Type B pancreatic cell (in vitro differentiated cells): Measurements from ENCODE around the gene C16orf89. TPM values are rescaled to one million over a fixed set of nuclear protein-coding genes. Genes with fewer than 3 reads are reported as not detected.

Experiments used
- DNase-seq: peaks from one replicate; pipeline ENCODE4 v3.0.0; 2021; ENCODE audit warnings: mixed read lengths; ENCODE audit not compliant: unreplicated experiment; ENCODE audit errors: extremely low spot score
- H3K27ac Mint-ChIP-seq: 2 replicates; pipeline ENCODE4 v1.8.0; 2021; ENCODE audit warnings: mild to moderate bottlenecking, mixed read lengths
- H3K27me3 Mint-ChIP-seq: 2 replicates; pipeline ENCODE4 v1.8.0; 2021; ENCODE audit warnings: mixed read lengths
- H3K36me3 Mint-ChIP-seq: 2 replicates; pipeline ENCODE4 v1.8.0; 2021; ENCODE audit warnings: mixed read lengths
- H3K4me1 Mint-ChIP-seq: one replicate; pipeline ENCODE4 v1.8.0; 2021; ENCODE audit warnings: mixed read lengths; ENCODE audit not compliant: unreplicated experiment
- H3K4me3 Mint-ChIP-seq: 2 replicates; pipeline ENCODE4 v1.8.0; 2021; ENCODE audit warnings: mild to moderate bottlenecking, mixed read lengths
- H3K9me3 Mint-ChIP-seq: 2 replicates; pipeline ENCODE4 v1.8.0; 2021; ENCODE audit warnings: mixed read lengths
- total RNA-seq: library from RNA; stranded (reverse); gene quantifications from 2 replicates; pipeline ENCODE4 v1.2.1, GENCODE V29; 2021; ENCODE audit warnings: low replicate concordance
- TF ChIP-seq, protein P1 (sequence below): fragments of 200-600 bp; sonication (generic); conservative IDR thresholded peaks from 2 replicates; pipeline ENCODE4 v1.5.0; 2021; ENCODE audit warnings: antibody characterized with exemption, mild to moderate bottlenecking

C16orf89 gene
- total RNA-seq, 1 donor from 2014 or later: 0.75 TPM

DNA sequence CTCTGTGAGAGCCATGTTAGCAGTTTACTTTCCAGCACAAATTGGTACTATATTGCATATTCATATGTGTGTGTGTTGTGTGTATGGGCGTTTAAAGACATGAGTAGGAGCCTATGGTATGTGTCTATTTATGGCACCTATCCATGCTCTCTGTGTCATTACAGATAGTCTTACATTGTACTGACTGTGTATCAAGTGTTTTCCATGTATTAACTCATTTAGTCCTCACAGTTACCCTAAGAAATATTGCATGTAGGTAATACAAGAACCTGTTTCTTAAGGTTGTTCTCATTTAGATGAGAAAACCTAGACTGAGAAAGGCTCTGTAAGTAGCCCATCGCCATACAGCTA, 7.5 kb upstream of the C16orf89 start:
- H3K4me1 Mint-ChIP-seq: peaks cover 9% of the 10 kb centered on the region
- H3K27me3 Mint-ChIP-seq: no peaks in the 10 kb centered on the region
- H3K9me3 Mint-ChIP-seq: no peaks in the 10 kb centered on the region
- peak overlapping the region; percentile 96 for H3K4me3 Mint-ChIP-seq
- H3K36me3 Mint-ChIP-seq: peaks cover 4% of the 10 kb centered on the region
- no peak for DNase-seq
- TF ChIP-seq, protein P1, sequence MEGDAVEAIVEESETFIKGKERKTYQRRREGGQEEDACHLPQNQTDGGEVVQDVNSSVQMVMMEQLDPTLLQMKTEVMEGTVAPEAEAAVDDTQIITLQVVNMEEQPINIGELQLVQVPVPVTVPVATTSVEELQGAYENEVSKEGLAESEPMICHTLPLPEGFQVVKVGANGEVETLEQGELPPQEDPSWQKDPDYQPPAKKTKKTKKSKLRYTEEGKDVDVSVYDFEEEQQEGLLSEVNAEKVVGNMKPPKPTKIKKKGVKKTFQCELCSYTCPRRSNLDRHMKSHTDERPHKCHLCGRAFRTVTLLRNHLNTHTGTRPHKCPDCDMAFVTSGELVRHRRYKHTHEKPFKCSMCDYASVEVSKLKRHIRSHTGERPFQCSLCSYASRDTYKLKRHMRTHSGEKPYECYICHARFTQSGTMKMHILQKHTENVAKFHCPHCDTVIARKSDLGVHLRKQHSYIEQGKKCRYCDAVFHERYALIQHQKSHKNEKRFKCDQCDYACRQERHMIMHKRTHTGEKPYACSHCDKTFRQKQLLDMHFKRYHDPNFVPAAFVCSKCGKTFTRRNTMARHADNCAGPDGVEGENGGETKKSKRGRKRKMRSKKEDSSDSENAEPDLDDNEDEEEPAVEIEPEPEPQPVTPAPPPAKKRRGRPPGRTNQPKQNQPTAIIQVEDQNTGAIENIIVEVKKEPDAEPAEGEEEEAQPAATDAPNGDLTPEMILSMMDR: no peak
- no peak overlapping the region for H3K27ac Mint-ChIP-seq

DNA sequence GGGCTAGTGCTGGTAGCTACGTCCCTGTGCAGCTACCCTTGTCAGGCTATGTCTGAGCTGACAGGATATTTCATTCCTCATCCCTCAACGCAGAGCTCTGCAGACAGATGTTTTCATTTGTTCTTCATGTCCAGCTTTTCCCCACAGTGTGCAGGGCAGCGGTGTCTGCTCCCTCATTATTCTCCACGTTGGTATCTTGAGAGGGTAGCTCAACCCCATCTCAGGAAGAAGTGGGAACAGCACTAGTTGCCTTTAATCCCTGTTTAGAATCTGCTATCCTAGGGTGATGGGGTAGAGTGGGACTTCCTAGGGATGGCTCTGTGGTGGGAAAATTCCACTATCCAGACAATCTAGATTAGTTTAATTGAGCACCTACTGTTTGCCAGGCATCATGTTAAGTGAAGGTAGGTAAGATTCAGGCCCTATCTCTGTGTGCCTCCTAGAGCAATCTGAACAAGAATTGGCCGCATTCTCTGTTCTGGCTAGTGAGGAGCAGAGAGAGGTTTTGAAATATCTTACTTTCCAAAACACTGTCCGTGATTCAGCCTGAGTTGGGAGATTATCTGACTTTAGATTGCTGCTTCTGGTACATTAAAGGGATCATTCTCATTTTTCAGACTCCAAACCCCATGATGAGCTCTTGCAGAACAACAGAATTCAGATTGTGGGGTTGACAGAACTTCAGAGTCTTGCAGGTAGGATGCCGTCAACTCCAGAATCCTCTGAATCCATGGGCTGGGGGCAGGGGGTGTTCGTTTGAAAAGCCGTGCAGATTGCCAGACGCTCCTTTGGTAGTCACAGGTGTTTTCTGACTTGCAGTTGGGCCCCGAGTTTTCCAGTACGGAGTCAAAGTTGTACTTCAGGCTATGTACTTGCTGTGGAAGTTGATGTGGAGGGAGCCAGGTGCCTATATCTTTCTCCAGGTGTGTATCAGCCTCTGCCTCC, 6.8 kb upstream of the C16orf89 start:
- no peak for DNase-seq
- peak overlapping the region; percentile 88 for H3K27ac Mint-ChIP-seq
- peaks cover 4% of the 10 kb centered on the region for H3K36me3 Mint-ChIP-seq
- H3K27me3 Mint-ChIP-seq: peaks cover 5% of the 10 kb centered on the region
- TF ChIP-seq, protein P1: no peak
- peak overlapping the region; percentile 96 for H3K4me3 Mint-ChIP-seq
- H3K4me1 Mint-ChIP-seq: peaks cover 9% of the 10 kb centered on the region
- H3K9me3 Mint-ChIP-seq: no peaks in the 10 kb centered on the region

DNA sequence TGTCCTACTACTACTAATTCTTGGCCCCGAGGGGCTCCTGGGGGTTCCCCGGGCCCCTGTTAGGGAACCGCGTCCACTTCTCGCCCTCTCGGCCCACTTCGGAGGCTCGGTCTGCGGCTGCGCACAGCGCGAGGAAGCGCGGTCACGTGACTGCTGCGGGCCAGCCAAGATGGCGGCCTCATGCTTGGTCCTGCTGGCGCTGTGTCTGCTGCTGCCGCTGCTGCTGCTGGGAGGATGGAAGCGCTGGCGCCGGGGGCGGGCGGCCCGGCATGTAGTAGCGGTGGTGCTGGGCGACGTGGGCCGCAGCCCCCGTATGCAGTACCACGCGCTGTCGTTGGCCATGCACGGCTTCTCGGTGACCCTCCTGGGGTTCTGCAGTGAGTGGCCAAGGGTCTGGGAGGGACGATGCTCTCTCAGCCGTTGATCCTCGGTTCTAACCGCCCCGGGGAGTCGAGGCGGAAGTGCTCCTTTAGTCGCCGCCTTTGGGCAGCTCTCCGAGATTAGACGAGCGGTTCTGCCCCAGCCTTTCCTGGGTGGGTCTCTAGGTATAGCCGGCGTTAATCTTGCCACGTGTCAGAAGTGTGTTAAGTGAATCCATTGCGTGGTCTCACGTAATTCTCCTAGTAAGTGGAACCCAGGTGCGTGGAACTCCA, 6.1 kb upstream of the C16orf89 start, which contains the start of gene ALG1:
ALG1 (plus strand) TSS at position 163 of the 653 bp plus-strand sequence; CDS start at position 170, 7 bp downstream.
- Mint-ChIP-seq H3K4me3 (peak within 1 kb of the TSS; percentile 96), H3K27ac (peak within 1 kb of the TSS; percentile 88), H3K36me3 (peaks cover 4% of the 10 kb centered on the region), H3K27me3 (peaks cover 12% of the 10 kb centered on the region), H3K4me1 (peaks cover 9% of the 10 kb centered on the region), H3K9me3 (no peaks in the 10 kb centered on the region)
- TF ChIP-seq, protein P1: no peak
- peak; percentile 92 for DNase-seq

DNA sequence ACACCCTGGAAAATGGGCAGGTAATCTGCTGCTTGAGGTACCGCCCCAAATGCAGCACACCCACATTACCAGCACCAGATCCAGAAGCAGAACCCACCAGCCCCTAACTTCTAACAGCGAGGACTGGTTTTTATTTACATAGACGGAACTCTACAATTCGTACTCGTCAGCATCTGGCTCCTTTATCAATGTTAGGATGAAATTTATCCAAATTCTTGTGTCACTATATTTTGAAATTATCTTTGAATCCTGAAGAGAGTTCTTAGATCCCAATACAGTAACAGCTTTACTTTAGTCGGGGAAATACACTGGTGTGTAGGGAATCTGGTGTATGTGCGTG, 5.6 kb upstream of the C16orf89 start:
- Mint-ChIP-seq H3K27me3 (peaks cover 12% of the 10 kb centered on the region), H3K27ac (peak overlapping the region; percentile 88), H3K4me1 (peaks cover 9% of the 10 kb centered on the region), H3K9me3 (no peaks in the 10 kb centered on the region), H3K36me3 (peaks cover 4% of the 10 kb centered on the region), H3K4me3 (peak overlapping the region; percentile 96)
- DNase-seq: no peak
- TF ChIP-seq, protein P1: no peak

DNA sequence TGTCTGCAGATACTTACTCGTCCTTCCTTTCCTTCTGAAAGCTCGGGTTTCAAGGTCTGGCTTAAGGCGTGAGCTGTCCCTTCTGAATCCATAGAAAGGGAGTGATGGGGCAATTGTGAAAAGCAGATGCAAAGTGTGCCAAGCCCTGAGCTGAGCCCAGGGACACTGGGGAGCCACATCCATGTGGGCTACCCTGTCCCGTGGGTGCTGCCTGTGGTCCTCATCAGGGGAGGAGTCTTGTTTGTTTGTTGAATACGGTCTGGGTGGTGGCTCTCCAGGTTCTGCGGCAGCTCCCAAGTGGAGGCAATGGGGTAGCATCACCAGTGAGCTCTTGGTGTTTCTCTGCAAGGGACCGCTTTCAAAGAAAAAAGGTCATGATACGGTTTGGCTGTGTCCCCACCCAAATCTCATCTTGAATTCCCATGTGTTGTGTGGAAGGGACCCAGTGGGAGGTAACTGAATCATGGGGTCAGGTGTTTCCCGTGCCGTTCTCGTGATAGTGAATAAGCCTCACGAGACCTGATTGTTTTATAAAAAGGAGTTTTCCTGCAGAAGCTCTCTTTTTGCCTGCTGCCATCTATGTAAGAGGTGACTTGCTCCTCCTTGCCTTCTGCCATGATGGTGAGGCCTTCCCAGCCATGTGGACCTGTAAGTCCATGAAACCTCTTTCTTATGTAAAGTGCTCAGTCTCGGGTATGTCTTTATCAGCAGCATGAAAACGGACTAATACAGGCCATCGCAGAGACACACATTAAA, 4.9 kb upstream of the C16orf89 start:
- TF ChIP-seq, protein P1: no peak
- DNase-seq: no peak
- Mint-ChIP-seq H3K27ac (no peak overlapping the region), H3K36me3 (peaks cover 4% of the 10 kb centered on the region), H3K4me3 (peak overlapping the region; percentile 96), H3K27me3 (peaks cover 12% of the 10 kb centered on the region), H3K9me3 (no peaks in the 10 kb centered on the region), H3K4me1 (peaks cover 9% of the 10 kb centered on the region)
